ENCODE measurements around the gene MAP4K2. TPM values are rescaled to one million over a fixed set of nuclear protein-coding genes. Genes with fewer than 3 reads are reported as not detected.

MAP4K2 gene
- total and polyA plus RNA-seq, 4 donors = 15.0 to 41.8 (median 23.8) TPM

DNA sequence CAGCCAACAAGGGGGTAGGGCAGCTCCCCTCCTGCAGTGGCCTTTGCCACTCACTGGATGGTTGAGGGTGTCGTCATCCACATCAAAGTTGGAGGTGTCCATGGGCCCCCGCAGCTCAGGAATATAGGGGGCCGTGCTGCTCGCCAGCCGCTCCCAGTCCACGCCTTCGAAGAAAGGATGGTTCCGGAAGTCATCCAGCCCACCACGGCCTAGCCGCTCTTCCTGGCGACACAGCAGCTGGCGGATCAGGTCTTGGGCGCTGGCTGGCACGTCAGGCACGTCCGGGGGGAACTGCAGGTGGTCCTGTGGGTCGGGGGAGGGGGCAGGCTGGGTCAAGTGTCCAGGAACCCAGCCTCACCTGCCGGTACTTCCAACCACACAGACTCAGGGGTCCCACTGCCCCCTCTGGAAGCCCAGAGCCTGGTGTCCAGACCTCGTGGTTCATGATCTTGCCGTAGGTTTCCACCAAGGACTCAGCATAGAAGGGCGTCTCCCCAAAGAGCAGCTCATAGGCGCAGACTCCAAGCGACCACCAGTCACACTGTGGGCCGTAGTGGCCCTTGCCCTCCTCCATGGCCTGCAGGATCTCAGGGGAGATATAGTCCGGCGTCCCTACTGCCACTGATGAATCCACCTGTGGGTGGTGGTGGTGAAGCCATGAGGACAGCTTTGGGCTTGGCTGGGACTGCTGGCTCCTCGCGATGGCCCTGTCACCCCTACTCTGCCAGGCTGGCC is 35.8 kb upstream of the MAP4K2 start:
- H3K4me3 ChIP-seq = no peak overlapping the region
- TF ChIP-seq, protein P1, sequence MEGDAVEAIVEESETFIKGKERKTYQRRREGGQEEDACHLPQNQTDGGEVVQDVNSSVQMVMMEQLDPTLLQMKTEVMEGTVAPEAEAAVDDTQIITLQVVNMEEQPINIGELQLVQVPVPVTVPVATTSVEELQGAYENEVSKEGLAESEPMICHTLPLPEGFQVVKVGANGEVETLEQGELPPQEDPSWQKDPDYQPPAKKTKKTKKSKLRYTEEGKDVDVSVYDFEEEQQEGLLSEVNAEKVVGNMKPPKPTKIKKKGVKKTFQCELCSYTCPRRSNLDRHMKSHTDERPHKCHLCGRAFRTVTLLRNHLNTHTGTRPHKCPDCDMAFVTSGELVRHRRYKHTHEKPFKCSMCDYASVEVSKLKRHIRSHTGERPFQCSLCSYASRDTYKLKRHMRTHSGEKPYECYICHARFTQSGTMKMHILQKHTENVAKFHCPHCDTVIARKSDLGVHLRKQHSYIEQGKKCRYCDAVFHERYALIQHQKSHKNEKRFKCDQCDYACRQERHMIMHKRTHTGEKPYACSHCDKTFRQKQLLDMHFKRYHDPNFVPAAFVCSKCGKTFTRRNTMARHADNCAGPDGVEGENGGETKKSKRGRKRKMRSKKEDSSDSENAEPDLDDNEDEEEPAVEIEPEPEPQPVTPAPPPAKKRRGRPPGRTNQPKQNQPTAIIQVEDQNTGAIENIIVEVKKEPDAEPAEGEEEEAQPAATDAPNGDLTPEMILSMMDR (IDR thresholded peaks at IDR 0.05; ENCODE audit: control extremely low read depth, extremely low read depth) = no peak
- H3K27me3 ChIP-seq (ENCODE audit: control insufficient read depth in 3 of 3, insufficient read depth in 3 of 3, low read length in 2 of 3) = no peaks in the 10 kb centered on the region
- DNase-seq = no peak
- peaks cover 0 to 20% (median 1%) of the 10 kb centered on the region in 4 donors for H3K36me3 ChIP-seq (ENCODE audit: control insufficient read depth in 4 of 4, insufficient read depth in 4 of 4, low read length in 4 of 4)
- no peak overlapping the region for H3K27ac ChIP-seq (ENCODE audit: low read depth in 1 of 2, low read length in 1 of 2)
- H3K9ac ChIP-seq (ENCODE audit: insufficient read depth in 1 of 2, low read length in 2 of 2) = no peak overlapping the region
- H3K4me1 ChIP-seq (ENCODE audit: control insufficient read depth in 5 of 5, insufficient read depth in 5 of 5, low read length in 5 of 5) = peaks cover 0 to 8% (median 3%) of the 10 kb centered on the region in 5 donors
- ATAC-seq (ENCODE audit: insufficient read depth, low FRiP score) = no peak
- 94% methylated on average over 25 to 28 of the region's 28 CpGs for WGBS, 2 donors
- no peaks in the 10 kb centered on the region for H3K9me3 ChIP-seq (ENCODE audit: control insufficient read depth in 4 of 4, insufficient read depth in 3 of 4, low read length in 3 of 4)

DNA sequence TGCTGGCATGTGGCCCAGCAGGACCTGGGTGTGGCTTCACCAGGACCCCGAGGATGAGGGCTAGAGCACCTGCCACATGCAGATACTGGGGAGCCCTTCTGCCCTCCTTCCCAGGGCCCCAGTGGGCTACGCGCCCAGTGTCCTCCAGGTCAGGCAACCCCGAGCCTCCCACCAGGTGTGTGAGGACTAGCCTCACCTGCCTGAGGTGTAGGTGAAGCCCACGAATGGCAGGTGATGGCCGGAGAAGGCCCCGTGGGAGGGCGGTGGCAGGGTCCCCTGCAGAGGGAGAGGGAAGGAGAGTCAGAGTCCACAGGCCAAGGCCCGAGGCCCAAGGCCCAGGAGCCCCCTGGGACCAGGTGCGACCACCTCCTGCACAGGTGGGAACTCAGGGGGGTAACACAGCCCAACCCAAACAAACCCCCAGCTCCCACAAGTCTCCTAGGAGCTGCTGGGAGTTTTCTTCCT is 34.9 kb upstream of the MAP4K2 start:
- H3K27ac ChIP-seq (ENCODE audit: low read depth in 1 of 2, low read length in 1 of 2) = no peak overlapping the region
- WGBS, 2 donors = 96 to 98% methylated on average over 10 of the region's 10 CpGs
- peaks cover 0 to 5% (median 3%) of the 10 kb centered on the region in 5 donors for H3K4me1 ChIP-seq (ENCODE audit: control insufficient read depth in 5 of 5, insufficient read depth in 5 of 5, low read length in 5 of 5)
- no peaks in the 10 kb centered on the region for H3K27me3 ChIP-seq (ENCODE audit: control insufficient read depth in 3 of 3, insufficient read depth in 3 of 3, low read length in 2 of 3)
- TF ChIP-seq, protein P1 (IDR thresholded peaks at IDR 0.05; ENCODE audit: control extremely low read depth, extremely low read depth) = no peak
- no peaks in the 10 kb centered on the region for H3K9me3 ChIP-seq (ENCODE audit: control insufficient read depth in 4 of 4, insufficient read depth in 3 of 4, low read length in 3 of 4)
- no peak overlapping the region for H3K9ac ChIP-seq (ENCODE audit: insufficient read depth in 1 of 2, low read length in 2 of 2)
- no peak overlapping the region for H3K4me3 ChIP-seq
- ATAC-seq (ENCODE audit: insufficient read depth, low FRiP score) (no peak), DNase-seq (no peak)
- peaks cover 0 to 21% (median 1%) of the 10 kb centered on the region in 4 donors for H3K36me3 ChIP-seq (ENCODE audit: control insufficient read depth in 4 of 4, insufficient read depth in 4 of 4, low read length in 4 of 4)

DNA sequence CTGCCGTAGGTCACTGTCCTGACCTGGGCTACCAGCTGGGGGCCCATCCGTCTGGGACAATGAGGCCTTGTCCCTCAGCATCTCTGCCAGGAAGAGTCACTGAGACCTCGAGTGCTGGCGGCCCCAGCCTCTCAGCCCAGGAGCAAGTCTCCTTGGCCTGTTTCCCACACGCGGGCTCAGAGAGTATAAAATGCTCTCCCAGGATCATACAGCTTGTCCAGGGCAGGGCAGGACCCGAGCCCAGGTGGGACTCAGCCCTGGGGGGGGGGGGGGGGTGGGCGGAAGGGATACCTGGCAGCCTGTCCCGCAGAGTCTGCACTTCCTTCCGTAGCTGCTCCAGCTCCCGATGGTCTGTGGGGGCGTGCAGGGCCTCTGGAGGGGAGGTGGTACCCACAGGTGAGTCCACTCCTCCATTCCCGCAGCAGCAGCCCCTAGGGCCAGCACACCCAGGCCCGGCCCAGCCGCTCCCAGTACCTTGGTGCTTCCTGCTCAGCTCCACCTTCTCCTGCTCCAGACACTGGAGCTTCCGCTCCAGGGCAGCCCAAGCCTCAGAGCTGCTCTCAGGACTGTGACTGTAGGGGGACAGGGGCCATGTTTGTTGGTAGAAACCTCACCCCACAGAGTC is 33.5 kb upstream of the MAP4K2 start:
- Histone ChIP-seq H3K27me3 (ENCODE audit: control insufficient read depth in 3 of 3, insufficient read depth in 3 of 3, low read length in 2 of 3) (no peaks in the 10 kb centered on the region), H3K36me3 (ENCODE audit: control insufficient read depth in 4 of 4, insufficient read depth in 4 of 4, low read length in 4 of 4) (peaks cover 0 to 30% (median 1%) of the 10 kb centered on the region in 4 donors), H3K27ac (ENCODE audit: low read depth in 1 of 2, low read length in 1 of 2) (no peak overlapping the region), H3K4me3 (no peak overlapping the region), H3K9ac (ENCODE audit: insufficient read depth in 1 of 2, low read length in 2 of 2) (no peak overlapping the region), H3K9me3 (ENCODE audit: control insufficient read depth in 4 of 4, insufficient read depth in 3 of 4, low read length in 3 of 4) (no peaks in the 10 kb centered on the region), H3K4me1 (ENCODE audit: control insufficient read depth in 5 of 5, insufficient read depth in 5 of 5, low read length in 5 of 5) (no peaks in the 10 kb centered on the region)
- TF ChIP-seq, protein P1 (IDR thresholded peaks at IDR 0.05; ENCODE audit: control extremely low read depth, extremely low read depth) = no peak
- WGBS, 2 donors = 85 to 93% methylated on average over 16 of the region's 16 CpGs
- DNase-seq (no peak), ATAC-seq (ENCODE audit: insufficient read depth, low FRiP score) (no peak)

Measured in lung (tissue), 12 donors.